HepG2 (cell line): ENCODE results near the gene ACSL1. TPM values are rescaled to one million over a fixed set of nuclear protein-coding genes. Genes with fewer than 3 reads are reported as not detected.

Experiments used
- ATAC-seq: fragments of 200-7000 bp; cut with Tn5 transposase; 3 replicates; pipeline ENCODE4 v1.9.1; 2020; ENCODE audit warnings: mild to moderate bottlenecking, moderate library complexity
- BruUV-seq: library from RNA; stranded (reverse); fragments of 400-500 nt; replicated peaks from 2 replicates; lab custom pipeline; 2021; lab: Mats Ljungman, UMichigan
- CTCF ChIA-PET: fragments of 300-600 bp; formaldehyde crosslinking; extraction: SDS; loops from one replicate; lab custom pipeline; 2021; ENCODE audit warnings: low total read pairs, inconsistent platforms, low intra/inter-chr PET ratio; lab: Yijun Ruan, JAX
- POLR2A ChIA-PET: fragments of 350-600 bp; sonication (Branson Sonifier 250); formaldehyde crosslinking; loops from one replicate; lab custom pipeline; 2020; ENCODE audit warnings: antibody characterized with exemption, inconsistent platforms; lab: Yijun Ruan, JAX
- DNase-seq: peaks from one replicate; pipeline ENCODE4 v3.0.0-alpha.2; 2015; ENCODE audit warnings: low spot score
- FAIRE-seq: peaks from 3 replicates; lab custom pipeline; 2011; peaks lifted over from hg19 to GRCh38; lab: Jason Lieb, UNC
- H2AFZ ChIP-seq: one replicate; pipeline ENCODE4 v1.6.1; 2011; ENCODE audit warnings: low read length, inconsistent platforms
- H3K27ac ChIP-seq: fragments of 300-600 bp; 3 replicates; pipeline ENCODE4 v1.8.0; 2011; ENCODE audit warnings: mixed run types, mild to moderate bottlenecking, mixed read lengths, low read length, inconsistent platforms; ENCODE audit not compliant: insufficient read depth; ENCODE audit errors: extremely low read length
- H3K27me3 ChIP-seq, 2 experiments: fragments of 200-600 bp in 1 of 2; 2 replicates in 1 of 2; 3 replicates in 1 of 2; pipeline versions ENCODE4 v1.6.0 to v1.8.0; 2011; ENCODE audit warnings: low read length in 2 of 2, mild to moderate bottlenecking in 2 of 2, moderate library complexity in 2 of 2, inconsistent platforms in 1 of 2; ENCODE audit not compliant: insufficient read depth in 2 of 2, control insufficient read depth in 1 of 2
- H3K36me3 ChIP-seq, 2 experiments: fragments of 200-600 bp in 1 of 2; replicated peaks in 1 of 2; 2 replicates in 1 of 2; 3 replicates in 1 of 2; pipeline versions ENCODE4 v1.5.1 to v1.8.0; 2011; ENCODE audit warnings: low read length in 2 of 2, inconsistent platforms in 1 of 2; ENCODE audit not compliant: insufficient read depth in 2 of 2, control insufficient read depth in 1 of 2
- H3K4me1 ChIP-seq: 2 replicates; pipeline ENCODE4 v1.5.1; 2012; ENCODE audit warnings: low read length, inconsistent platforms; ENCODE audit not compliant: insufficient read depth
- H3K4me2 ChIP-seq: 2 replicates; pipeline ENCODE4 v1.6.0; 2011; ENCODE audit warnings: low read depth, low read length, inconsistent platforms
- H3K4me3 ChIP-seq, 3 experiments: fragments of 200-600 bp in 1 of 3; sonication (generic), shearing (Covaris generic) in 1 of 3; replicated peaks in 1 of 3; 2 replicates each; pipeline ENCODE4 v1.5.1; 2011 to 2016; ENCODE audit warnings: low read length in 3 of 3, inconsistent platforms in 2 of 3, low read depth in 2 of 3, mild to moderate bottlenecking in 2 of 3, control low read depth in 1 of 3, mixed read lengths in 1 of 3; ENCODE audit not compliant: insufficient read depth in 1 of 3
- H3K79me2 ChIP-seq: one replicate; pipeline ENCODE4 v1.6.1; 2011; ENCODE audit warnings: low read length, inconsistent platforms; ENCODE audit not compliant: insufficient read depth
- H3K9ac ChIP-seq: 2 replicates; pipeline ENCODE4 v1.6.0; 2011; ENCODE audit warnings: mild to moderate bottlenecking, low read depth, low read length, inconsistent platforms; ENCODE audit not compliant: insufficient read depth
- H3K9me3 ChIP-seq: 2 replicates; pipeline ENCODE4 v1.5.1; 2012; ENCODE audit warnings: mild to moderate bottlenecking, low read length
- H4K20me1 ChIP-seq: 2 replicates; pipeline ENCODE4 v1.6.0; 2011; ENCODE audit warnings: inconsistent platforms, mild to moderate bottlenecking, low read length, moderate library complexity; ENCODE audit not compliant: insufficient read depth
- GMEB2 ChIP-seq: IDR thresholded peaks from 2 replicates; pipeline ENCODE4 v1.6.1; 2016; ENCODE audit warnings: missing biosample characterization, missing genetic modification reagents, low read depth
- IRX3 ChIP-seq: sonication (generic); formaldehyde crosslinking; IDR thresholded peaks from 2 replicates; pipeline ENCODE4 v1.8.1; 2023; ENCODE audit warnings: mild to moderate bottlenecking, low read depth, missing genetic modification reagents, borderline replicate concordance
- KDM4B ChIP-seq: sonication (generic); formaldehyde crosslinking; IDR thresholded peaks from 2 replicates; pipeline ENCODE4 v1.4.0; 2020; ENCODE audit warnings: missing genetic modification reagents
- MED13 ChIP-seq: sonication (generic); formaldehyde crosslinking; IDR thresholded peaks from 2 replicates; pipeline ENCODE4 v1.5.0; 2020; ENCODE audit warnings: missing genetic modification reagents
- MEIS2 ChIP-seq: sonication (generic); formaldehyde crosslinking; IDR thresholded peaks from 2 replicates; pipeline ENCODE4 v1.9.0; 2021; ENCODE audit warnings: mild to moderate bottlenecking, missing genetic modification reagents
- SALL1 ChIP-seq: sonication (generic); formaldehyde crosslinking; IDR thresholded peaks from 2 replicates; pipeline ENCODE4 v1.8.0; 2022; ENCODE audit warnings: mild to moderate bottlenecking, missing genetic modification reagents
- SATB2 ChIP-seq: sonication (generic); formaldehyde crosslinking; IDR thresholded peaks from 2 replicates; pipeline ENCODE4 v1.5.0; 2020; ENCODE audit warnings: missing genetic modification reagents
- TBX3 ChIP-seq: fragments of 450-650 bp; IDR thresholded peaks from 2 replicates; pipeline ENCODE4 v1.6.1; 2017; ENCODE audit warnings: antibody characterized with exemption, mild to moderate bottlenecking, inconsistent platforms, borderline replicate concordance
- ZFP1 ChIP-seq: IDR thresholded peaks from 2 replicates; pipeline ENCODE4 v1.6.1; 2016
- ZNF383 ChIP-seq: sonication (generic); formaldehyde crosslinking; IDR thresholded peaks from 2 replicates; pipeline ENCODE4 v1.4.0; 2020; ENCODE audit warnings: missing genetic modification reagents, mild to moderate bottlenecking, borderline replicate concordance
- ZNF605 ChIP-seq: sonication (generic); formaldehyde crosslinking; IDR thresholded peaks from 2 replicates; pipeline ENCODE4 v1.8.0; 2022; ENCODE audit warnings: mild to moderate bottlenecking, missing genetic modification reagents
- ZNF709 ChIP-seq: sonication (generic); formaldehyde crosslinking; IDR thresholded peaks from 2 replicates; pipeline ENCODE4 v1.5.0; 2020; ENCODE audit warnings: mild to moderate bottlenecking, missing genetic modification reagents
- in situ Hi-C: cut with HindIII; loops from 2 replicates; pipeline ENCODE4 v1.10.0; 2017; ENCODE audit warnings: low pct_unique_long_range_greater_than_20kb; ENCODE audit not compliant: extremely low pct_ligation_motif_present
- intact Hi-C: fragments of 100-400 bp; cut with micrococcal nuclease; formaldehyde crosslinking; loops from one replicate; pipeline ENCODE4 v1.10.0; 2022; ENCODE audit not compliant: unreplicated experiment
- polyA plus RNA-seq, 8 experiments: library from polyadenylated mRNA; depleted of rRNA in 3 of 8; stranded (reverse) in 7 of 8; unstranded in 1 of 8; fragments of >200 nt; fragmentation: Illumina TruSeq in 4 of 8; extraction: Trizol in 4 of 8; gene quantifications; 2 replicates each; pipeline versions ENCODE4 v1.2.1 to v1.2.3, GENCODE V29; 2011 to 2016; ENCODE audit warnings: low read depth in 4 of 8, missing spikeins in 1 of 8, mixed read lengths in 1 of 8; ENCODE audit not compliant: insufficient read depth in 1 of 8
- total RNA-seq, 5 experiments: library from RNA; depleted of rRNA; stranded (reverse); fragments of >200 nt; fragmentation: Illumina TruSeq; extraction: Trizol; gene quantifications; 2 replicates each; pipeline ENCODE4 v1.2.3, GENCODE V29; 2016; ENCODE audit warnings: low read depth in 1 of 5
- TF ChIP-seq, protein P1 (sequence below): sonication (generic); formaldehyde crosslinking; IDR thresholded peaks from 2 replicates; pipeline ENCODE4 v1.5.1; 2020; ENCODE audit warnings: missing genetic modification reagents, mild to moderate bottlenecking, borderline replicate concordance
- TF ChIP-seq, protein P2 (sequence below): sonication (generic); formaldehyde crosslinking; IDR thresholded peaks from 2 replicates; pipeline ENCODE4 v1.4.0; 2020; ENCODE audit warnings: missing genetic modification reagents
- TF ChIP-seq, protein P3 (sequence below): sonication (generic); formaldehyde crosslinking; IDR thresholded peaks from 2 replicates; pipeline ENCODE4 v1.5.1; 2020; ENCODE audit warnings: mild to moderate bottlenecking, missing genetic modification reagents, borderline replicate concordance
- TF ChIP-seq, protein P4 (sequence below): sonication (generic); formaldehyde crosslinking; IDR thresholded peaks from 2 replicates; pipeline ENCODE4 v1.8.0; 2022; ENCODE audit warnings: missing genetic modification reagents, mild to moderate bottlenecking, inconsistent platforms, borderline replicate concordance

ACSL1 gene
- total and polyA plus RNA-seq, 2 of the 13 experiments (the other 11 are each of a cell fraction or from before 2014, with no cell fraction given), result 10.0 to 29.8 TPM

DNA sequence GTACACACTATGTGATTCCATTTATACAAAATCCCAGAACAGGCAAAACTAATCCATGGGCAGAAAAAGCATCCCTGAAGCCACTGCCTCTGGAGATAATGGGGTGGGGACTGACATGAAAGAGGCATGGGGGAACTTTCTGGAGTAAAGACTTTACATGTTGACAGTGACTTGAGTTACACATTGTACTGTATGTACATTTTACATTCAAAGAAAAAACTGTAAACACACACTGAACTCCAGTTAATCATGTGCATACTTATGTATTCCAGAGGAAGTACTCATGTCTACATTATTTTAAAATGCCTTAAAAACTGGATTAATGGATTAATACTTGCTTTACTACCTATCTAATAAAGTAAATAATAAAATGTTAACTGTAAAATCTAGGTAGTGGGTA, 113.4 kb downstream of the ACSL1 start:
- ATAC-seq (no peak), FAIRE-seq (no peak), DNase-seq (no peak)
- Histone ChIP-seq H3K79me2 (no peaks in the 10 kb centered on the region), H3K27me3 (no peaks in the 10 kb centered on the region), H3K27ac (no peak overlapping the region), H2AFZ (no peak overlapping the region), H3K4me3 (no peak overlapping the region), H3K9me3 (no peaks in the 10 kb centered on the region), H4K20me1 (no peaks in the 10 kb centered on the region), H3K36me3 (peaks cover 6 to 46% of the 10 kb centered on the region in 2 experiments), H3K4me2 (no peak overlapping the region), H3K4me1 (no peaks in the 10 kb centered on the region), H3K9ac (no peak overlapping the region)
- ChIA-PET POLR2A (no interaction called here), CTCF (no interaction called here)
- in situ Hi-C loops (no loop called here), intact Hi-C loops (no loop called here)
- TF ChIP-seq, protein P1, sequence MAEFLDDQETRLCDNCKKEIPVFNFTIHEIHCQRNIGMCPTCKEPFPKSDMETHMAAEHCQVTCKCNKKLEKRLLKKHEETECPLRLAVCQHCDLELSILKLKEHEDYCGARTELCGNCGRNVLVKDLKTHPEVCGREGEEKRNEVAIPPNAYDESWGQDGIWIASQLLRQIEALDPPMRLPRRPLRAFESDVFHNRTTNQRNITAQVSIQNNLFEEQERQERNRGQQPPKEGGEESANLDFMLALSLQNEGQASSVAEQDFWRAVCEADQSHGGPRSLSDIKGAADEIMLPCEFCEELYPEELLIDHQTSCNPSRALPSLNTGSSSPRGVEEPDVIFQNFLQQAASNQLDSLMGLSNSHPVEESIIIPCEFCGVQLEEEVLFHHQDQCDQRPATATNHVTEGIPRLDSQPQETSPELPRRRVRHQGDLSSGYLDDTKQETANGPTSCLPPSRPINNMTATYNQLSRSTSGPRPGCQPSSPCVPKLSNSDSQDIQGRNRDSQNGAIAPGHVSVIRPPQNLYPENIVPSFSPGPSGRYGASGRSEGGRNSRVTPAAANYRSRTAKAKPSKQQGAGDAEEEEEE (CRISPR knock-in tag), result no peak
- TF ChIP-seq SATB2 (CRISPR knock-in tag) (no peak), ZNF605 (CRISPR knock-in tag) (no peak), ZFP1 (no peak), ZNF709 (CRISPR knock-in tag) (no peak), MEIS2 (CRISPR knock-in tag) (no peak), KDM4B (no peak), GMEB2 (CRISPR knock-in tag) (no peak), IRX3 (CRISPR knock-in tag) (no peak), MED13 (no peak), ZNF383 (CRISPR knock-in tag) (no peak), SALL1 (no peak), TBX3 (no peak)
- TF ChIP-seq, protein P2, sequence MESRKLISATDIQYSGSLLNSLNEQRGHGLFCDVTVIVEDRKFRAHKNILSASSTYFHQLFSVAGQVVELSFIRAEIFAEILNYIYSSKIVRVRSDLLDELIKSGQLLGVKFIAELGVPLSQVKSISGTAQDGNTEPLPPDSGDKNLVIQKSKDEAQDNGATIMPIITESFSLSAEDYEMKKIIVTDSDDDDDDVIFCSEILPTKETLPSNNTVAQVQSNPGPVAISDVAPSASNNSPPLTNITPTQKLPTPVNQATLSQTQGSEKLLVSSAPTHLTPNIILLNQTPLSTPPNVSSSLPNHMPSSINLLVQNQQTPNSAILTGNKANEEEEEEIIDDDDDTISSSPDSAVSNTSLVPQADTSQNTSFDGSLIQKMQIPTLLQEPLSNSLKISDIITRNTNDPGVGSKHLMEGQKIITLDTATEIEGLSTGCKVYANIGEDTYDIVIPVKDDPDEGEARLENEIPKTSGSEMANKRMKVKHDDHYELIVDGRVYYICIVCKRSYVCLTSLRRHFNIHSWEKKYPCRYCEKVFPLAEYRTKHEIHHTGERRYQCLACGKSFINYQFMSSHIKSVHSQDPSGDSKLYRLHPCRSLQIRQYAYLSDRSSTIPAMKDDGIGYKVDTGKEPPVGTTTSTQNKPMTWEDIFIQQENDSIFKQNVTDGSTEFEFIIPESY, result no peak
- TF ChIP-seq, protein P3, sequence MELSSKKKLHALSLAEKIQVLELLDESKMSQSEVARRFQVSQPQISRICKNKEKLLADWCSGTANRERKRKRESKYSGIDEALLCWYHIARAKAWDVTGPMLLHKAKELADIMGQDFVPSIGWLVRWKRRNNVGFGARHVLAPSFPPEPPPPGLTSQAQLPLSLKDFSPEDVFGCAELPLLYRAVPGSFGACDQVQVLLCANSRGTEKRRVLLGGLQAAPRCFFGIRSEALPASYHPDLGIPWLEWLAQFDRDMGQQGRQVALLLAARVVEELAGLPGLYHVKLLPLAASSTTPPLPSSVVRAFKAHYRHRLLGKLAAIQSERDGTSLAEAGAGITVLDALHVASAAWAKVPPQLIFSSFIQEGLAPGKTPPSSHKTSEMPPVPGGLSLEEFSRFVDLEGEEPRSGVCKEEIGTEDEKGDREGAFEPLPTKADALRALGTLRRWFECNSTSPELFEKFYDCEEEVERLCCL (CRISPR knock-in tag), result no peak
- TF ChIP-seq, protein P4, sequence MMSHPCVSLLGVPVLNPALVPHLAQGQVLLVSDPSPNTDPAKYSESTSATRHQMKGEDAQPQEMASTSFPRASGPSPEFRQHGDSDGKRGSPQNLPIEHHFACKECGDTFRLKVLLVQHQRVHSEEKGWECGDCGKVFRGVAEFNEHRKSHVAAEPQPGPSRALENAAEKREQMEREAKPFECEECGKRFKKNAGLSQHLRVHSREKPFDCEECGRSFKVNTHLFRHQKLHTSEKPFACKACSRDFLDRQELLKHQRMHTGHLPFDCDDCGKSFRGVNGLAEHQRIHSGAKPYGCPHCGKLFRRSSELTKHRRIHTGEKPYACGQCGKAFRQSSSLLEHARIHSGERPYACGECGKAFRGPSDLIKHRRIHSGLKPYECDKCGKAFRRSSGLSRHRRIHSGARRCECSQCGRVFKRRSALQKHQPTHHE (CRISPR knock-in tag), result no peak
- BruUV-seq, result no TSS peak
